Endothelial cell (in vitro differentiated cells): ENCODE measurements around the gene UBE2L3. TPM values are rescaled to one million over a fixed set of nuclear protein-coding genes. Genes with fewer than 3 reads are reported as not detected.
"Not testable (repeated sequence)": the region's sequence is repeated elsewhere in the genome, so short reads cannot be mapped to it uniquely, and the experiment has no call there.

Experiments used
- DNase-seq: peaks from one replicate; pipeline ENCODE4 v3.0.0; 2021; ENCODE audit warnings: low spot score
- H3K27ac Mint-ChIP-seq: one replicate; pipeline ENCODE4 v1.8.0; 2021; ENCODE audit warnings: mixed read lengths, inconsistent platforms; ENCODE audit not compliant: unreplicated experiment
- H3K27me3 Mint-ChIP-seq: one replicate; pipeline ENCODE4 v1.8.0; 2021; ENCODE audit warnings: mild to moderate bottlenecking, moderate library complexity, mixed read lengths, inconsistent platforms; ENCODE audit not compliant: unreplicated experiment
- H3K36me3 Mint-ChIP-seq: one replicate; pipeline ENCODE4 v1.8.0; 2021; ENCODE audit warnings: mild to moderate bottlenecking, low read depth, mixed read lengths, inconsistent platforms; ENCODE audit not compliant: unreplicated experiment
- H3K4me1 Mint-ChIP-seq: one replicate; pipeline ENCODE4 v1.8.0; 2021; ENCODE audit warnings: mild to moderate bottlenecking, mixed read lengths, inconsistent platforms; ENCODE audit not compliant: unreplicated experiment
- H3K4me3 Mint-ChIP-seq: one replicate; pipeline ENCODE4 v1.8.0; 2021; ENCODE audit warnings: mild to moderate bottlenecking, mixed read lengths, inconsistent platforms; ENCODE audit not compliant: unreplicated experiment
- H3K9me3 Mint-ChIP-seq: one replicate; pipeline ENCODE4 v1.8.0; 2021; ENCODE audit warnings: mixed read lengths, inconsistent platforms; ENCODE audit not compliant: unreplicated experiment
- CTCF ChIP-seq: fragments of 200-600 bp; sonication (generic); IDR thresholded peaks from one replicate; pipeline ENCODE4 v1.5.0; 2021; ENCODE audit warnings: antibody characterized with exemption; ENCODE audit not compliant: unreplicated experiment
- long read RNA-seq: library from polyadenylated mRNA; unstranded; transcript quantifications from one replicate; pipeline ENCODE4 v2.0.0, GENCODE V29; 2020; ENCODE audit not compliant: unreplicated experiment
- total RNA-seq: library from RNA; stranded (reverse); fragmentation: NEBNext Ultra II Directional; extraction: Animal tissue kit (Norgen Biotek cat#: 25700); gene quantifications from one replicate; pipeline ENCODE4 v1.2.1, GENCODE V29; 2021; ENCODE audit not compliant: unreplicated experiment

Gene UBE2L3
- total RNA-seq: 62.2 TPM
- long read RNA-seq, transcript UBE2L3-201 (4 exons, 3,028 nt): major isoform, 86 of 97 reads
- long read RNA-seq, partial matches to known transcripts: 3 of 97 reads
- long read RNA-seq, other reads (novel, unspliced or antisense): 3 of 97 reads

- H3K4me3 Mint-ChIP-seq: peak within 1 kb of the TSS; percentile 97
- peaks cover 9% of the 10 kb centered on the region for H3K36me3 Mint-ChIP-seq
- no peaks in the 10 kb centered on the region for H3K27me3 Mint-ChIP-seq
- TF ChIP-seq CTCF: no peak
- peak; percentile 85 for DNase-seq
- peaks cover 30% of the 10 kb centered on the region for H3K4me1 Mint-ChIP-seq
- peak within 1 kb of the TSS; percentile 96 for H3K27ac Mint-ChIP-seq
- no peaks in the 10 kb centered on the region for H3K9me3 Mint-ChIP-seq
Observed at GRCh38 chr22:21567456-21568346, at the start of gene UBE2L3. Gene UBE2L3, plus strand, starts transcription at chr22:21567714. Its CDS starts 31 bp downstream, at chr22:21567745.

GRCh38 chr22:21526705-21527500 is 40.6 kb upstream of the UBE2L3 start:
- not testable (repeated sequence) for H3K9me3 Mint-ChIP-seq, H3K27me3 Mint-ChIP-seq, H3K36me3 Mint-ChIP-seq, H3K4me1 Mint-ChIP-seq, DNase-seq, H3K27ac Mint-ChIP-seq, H3K4me3 Mint-ChIP-seq

- H3K9me3 Mint-ChIP-seq, H3K27me3 Mint-ChIP-seq, DNase-seq, H3K27ac Mint-ChIP-seq, H3K36me3 Mint-ChIP-seq, H3K4me3 Mint-ChIP-seq, H3K4me1 Mint-ChIP-seq: not testable (repeated sequence)
Observed at GRCh38 chr22:21531525-21531924, 36.0 kb upstream of the UBE2L3 start.

GRCh38 chr22:21532863-21533648 is 34.5 kb upstream of the UBE2L3 start:
- DNase-seq, H3K9me3 Mint-ChIP-seq, H3K36me3 Mint-ChIP-seq, H3K27me3 Mint-ChIP-seq, H3K4me3 Mint-ChIP-seq, H3K4me1 Mint-ChIP-seq, H3K27ac Mint-ChIP-seq: not testable (repeated sequence)

DNA sequence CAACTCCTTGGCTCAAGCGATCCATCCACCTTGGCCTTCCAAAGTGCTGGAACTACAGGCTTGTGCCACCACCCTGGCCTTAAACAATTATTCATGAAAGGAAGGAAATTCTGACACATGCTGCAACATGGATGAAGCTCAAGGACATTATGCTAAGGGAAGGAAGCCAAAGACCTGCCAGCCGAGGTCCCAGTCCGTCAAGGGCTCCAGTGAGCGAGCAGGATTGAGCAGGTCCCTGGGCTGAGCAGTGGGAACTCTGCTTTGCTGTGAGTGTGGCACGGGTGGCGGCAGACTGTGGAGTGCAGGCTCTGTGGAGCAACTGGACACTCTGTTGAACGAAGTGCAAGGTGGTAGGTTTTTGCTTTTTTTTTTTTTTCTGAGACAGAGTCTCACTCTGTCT is 27.7 kb upstream of the UBE2L3 start:
- H3K4me1 Mint-ChIP-seq, H3K9me3 Mint-ChIP-seq, H3K36me3 Mint-ChIP-seq, H3K27me3 Mint-ChIP-seq, H3K27ac Mint-ChIP-seq, DNase-seq, H3K4me3 Mint-ChIP-seq: not testable (repeated sequence)

DNA sequence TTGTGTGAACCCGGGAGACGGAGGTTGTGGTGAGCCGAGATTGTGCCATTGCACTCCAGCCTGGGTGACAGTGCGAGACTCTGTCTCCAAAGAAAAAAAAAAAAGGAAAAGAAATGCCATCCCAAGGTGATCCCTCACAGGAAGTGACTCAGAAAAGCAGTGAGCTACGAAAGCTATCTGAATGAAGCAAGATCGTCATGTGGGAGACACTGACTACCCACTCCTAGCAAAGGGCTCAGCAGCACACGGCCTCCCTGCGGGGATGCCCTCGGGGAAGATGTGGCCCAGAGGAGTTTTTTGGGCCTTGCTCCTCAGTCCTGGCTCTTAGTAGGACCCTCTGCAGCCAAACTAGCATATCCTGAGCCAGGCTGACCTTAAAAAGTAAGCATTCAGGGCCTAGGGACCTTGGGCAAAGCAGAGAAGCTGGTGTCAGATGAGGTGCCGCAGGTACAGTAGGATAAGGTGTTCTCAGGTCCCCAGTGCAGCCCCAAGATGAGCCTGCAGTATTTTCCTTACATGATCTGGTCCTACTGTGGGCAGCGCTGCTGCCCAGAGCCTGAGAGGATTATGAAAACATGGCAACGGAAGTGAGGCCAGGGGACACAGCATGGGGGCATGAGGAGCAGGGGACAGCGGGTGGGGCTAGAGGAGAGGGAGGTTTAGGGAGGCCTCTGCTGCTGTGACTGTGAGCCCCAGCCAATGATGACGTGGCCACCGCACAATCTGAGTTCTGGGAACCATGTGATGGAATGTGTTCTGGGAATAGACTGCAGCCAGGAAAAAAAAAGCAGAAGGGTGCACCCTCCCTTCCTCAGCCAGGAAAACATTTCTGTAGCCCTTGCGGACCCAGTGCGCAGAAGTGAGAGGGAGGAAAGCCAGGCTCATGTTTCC is 22.8 kb upstream of the UBE2L3 start:
- H3K27ac Mint-ChIP-seq, H3K4me3 Mint-ChIP-seq, H3K9me3 Mint-ChIP-seq, H3K36me3 Mint-ChIP-seq, H3K27me3 Mint-ChIP-seq, H3K4me1 Mint-ChIP-seq, DNase-seq: not testable (repeated sequence)

DNA sequence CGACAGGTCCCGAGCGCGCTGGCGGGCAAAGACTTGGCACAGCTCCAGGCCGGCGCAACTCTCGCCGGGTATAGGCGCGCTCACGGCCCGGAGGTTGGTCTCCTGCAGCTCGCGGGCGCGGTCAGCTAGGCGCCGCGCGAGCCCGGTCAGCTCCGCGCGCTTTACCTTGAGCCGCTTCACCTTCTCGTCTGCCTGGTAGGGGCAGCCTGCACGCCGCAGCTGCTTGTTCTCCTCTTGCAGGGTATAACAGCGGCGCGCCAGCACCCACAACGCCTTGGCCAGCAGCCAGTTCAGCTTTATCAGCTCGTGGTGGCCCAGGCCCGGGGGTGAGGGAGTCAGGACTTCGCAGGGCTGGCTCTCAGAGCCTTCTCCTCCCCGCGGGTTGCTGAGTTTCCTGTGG is 18.0 kb upstream of the UBE2L3 start:
- not testable (repeated sequence) for H3K27me3 Mint-ChIP-seq, H3K4me3 Mint-ChIP-seq, H3K27ac Mint-ChIP-seq, H3K36me3 Mint-ChIP-seq, H3K4me1 Mint-ChIP-seq, H3K9me3 Mint-ChIP-seq, DNase-seq

DNA sequence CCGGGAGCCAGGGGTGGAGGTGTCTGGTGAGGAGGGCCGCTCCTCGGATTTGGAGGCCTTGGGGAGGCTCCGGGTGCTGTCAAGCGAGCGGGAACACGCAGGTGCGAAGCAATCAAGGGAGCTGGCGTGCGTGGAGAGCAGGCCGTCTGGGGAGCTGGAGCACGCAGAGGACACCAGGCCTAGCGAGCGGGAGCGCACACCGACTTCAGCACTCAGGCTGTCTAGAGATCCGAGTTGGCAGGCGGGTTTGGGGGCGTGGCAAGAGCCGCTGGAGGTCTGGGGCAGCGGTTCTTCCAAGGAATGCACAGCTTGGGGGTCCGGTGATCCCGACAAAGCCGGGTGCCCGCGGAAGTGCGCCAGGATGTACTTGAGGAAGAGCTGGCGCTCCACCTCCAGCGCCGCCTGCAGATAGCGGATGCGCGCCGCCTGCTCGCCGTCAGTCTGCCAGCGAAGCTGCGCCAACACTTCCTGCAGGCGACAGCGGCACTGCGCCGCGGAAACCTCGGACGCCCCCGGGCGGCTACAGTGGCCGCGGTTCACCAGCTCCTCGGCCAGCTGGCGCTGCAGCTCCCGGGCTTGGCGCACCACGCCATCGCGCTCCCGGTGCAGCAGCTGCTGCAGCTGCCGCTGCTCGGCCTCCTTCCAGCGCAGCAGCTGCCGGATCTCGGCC is 17.4 kb upstream of the UBE2L3 start:
- DNase-seq, H3K27ac Mint-ChIP-seq, H3K27me3 Mint-ChIP-seq, H3K4me3 Mint-ChIP-seq, H3K4me1 Mint-ChIP-seq, H3K36me3 Mint-ChIP-seq, H3K9me3 Mint-ChIP-seq: not testable (repeated sequence)

- H3K9me3 Mint-ChIP-seq, H3K27me3 Mint-ChIP-seq, H3K36me3 Mint-ChIP-seq, DNase-seq, H3K4me3 Mint-ChIP-seq, H3K27ac Mint-ChIP-seq, H3K4me1 Mint-ChIP-seq: not testable (repeated sequence)
Observed at GRCh38 chr22:21550678-21551047, 16.9 kb upstream of the UBE2L3 start.
